ENCODE results near the gene SVIL. TPM values are rescaled to one million over a fixed set of nuclear protein-coding genes. Genes with fewer than 3 reads are reported as not detected.
"Not testable (repeated sequence)": the region's sequence is repeated elsewhere in the genome, so short reads cannot be mapped to it uniquely, and the experiment has no call there.

SVIL gene
- total RNA-seq, 1 donor from 2014 or later: 209 TPM

DNA sequence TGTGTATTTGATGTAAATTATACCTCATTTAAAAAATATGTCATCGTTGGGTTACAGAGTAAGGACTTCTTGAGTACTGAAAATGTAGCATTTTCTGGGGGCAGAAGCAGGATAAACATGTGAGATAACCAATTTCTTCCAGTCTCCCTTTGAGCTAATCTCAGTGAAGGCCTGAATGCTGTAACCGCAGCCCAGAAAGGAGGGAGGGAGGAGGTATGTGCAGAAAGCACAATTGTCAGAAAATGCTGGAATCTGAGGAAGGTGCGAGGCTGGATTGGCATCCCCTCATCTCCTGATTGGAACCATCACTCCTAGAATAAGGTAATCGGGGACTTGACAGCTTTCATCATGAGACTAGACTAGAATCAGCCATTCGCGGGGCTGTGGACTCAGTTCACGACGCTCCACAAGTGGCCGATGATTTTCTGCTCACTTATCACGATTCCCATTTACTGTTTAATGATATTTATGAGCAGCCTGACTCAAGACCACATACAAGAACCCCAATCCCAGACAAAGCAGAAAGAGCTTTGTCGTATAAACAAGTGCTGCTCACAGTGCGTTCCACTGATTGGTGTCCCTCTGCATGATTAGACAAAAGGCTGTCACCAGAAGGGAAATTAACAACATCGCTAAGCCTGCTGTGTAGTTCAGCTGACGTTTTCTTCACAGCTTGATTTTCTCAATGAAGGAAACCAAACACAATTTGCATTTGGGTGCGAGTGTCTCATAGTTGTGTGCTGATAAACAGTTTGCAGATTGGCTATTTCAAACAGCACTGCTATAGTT is 93.2 kb downstream of the SVIL start:
- no peak for DNase-seq (ENCODE audit: low spot score)

DNA sequence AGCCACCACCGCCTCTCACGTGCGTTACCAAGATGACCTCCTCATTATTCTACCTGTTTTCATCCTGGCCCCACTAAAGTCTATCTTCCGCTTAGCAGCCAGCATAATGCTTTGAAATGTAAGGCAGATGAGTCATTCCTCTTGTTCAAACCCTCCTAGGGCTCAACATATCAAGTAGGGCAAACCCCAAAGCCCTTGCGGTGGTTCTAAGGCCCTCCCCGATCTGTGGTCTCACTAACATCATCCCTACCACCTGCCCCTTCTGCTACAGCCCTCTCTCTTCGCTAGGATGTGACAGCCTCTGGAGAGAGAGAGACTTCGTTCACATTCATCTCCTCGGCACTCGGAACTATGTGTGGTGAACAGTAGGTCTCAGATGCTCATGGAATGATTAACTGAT is 94.8 kb downstream of the SVIL start:
- DNase-seq (ENCODE audit: low spot score): no peak

DNA sequence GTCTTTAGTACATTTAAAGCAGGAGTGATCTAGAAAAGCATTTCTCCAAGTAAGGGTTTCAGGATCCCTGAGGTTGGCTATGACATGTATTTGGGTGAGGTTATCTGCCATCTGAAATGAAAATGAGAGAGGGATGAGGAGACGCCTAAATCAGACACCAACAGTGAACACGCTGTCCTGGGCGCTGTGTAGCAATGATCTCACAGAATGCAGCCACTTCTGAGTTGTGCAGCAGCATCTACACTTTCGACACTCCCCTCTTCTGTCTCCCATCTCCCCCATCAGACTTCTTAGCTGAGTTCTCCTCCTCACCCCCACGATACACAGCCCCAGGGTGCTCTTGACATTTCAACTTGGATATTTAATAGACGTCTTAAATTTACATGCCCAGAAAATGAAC is 95.4 kb downstream of the SVIL start:
- no peak for DNase-seq (ENCODE audit: low spot score)

DNA sequence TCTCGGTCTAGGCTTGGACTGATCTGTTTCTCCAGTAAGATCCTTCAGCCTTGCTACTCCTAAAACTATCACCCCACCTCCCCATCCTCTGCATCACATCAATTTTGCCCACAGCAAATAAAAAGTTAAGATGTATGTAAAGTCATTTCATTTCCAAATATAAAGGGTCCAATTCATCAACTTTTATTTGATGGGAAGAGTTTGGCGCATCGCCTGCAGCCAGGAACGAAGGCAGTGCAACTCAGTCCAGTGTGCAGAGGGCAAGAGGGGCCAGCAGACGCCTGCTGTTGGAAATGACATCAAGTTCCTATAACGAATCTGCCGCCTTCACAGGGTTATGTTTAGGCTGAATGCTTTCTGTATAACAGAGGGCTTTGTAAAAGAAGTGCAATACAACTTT is 97.0 kb downstream of the SVIL start:
- no peak for DNase-seq (ENCODE audit: low spot score)

- DNase-seq (ENCODE audit: low spot score): not testable (repeated sequence)
Measured at GRCh38 chr10:29536691-29537090, 98.1 kb downstream of the SVIL start.

- no peak for DNase-seq (ENCODE audit: low spot score)
Measured at GRCh38 chr10:29535778-29536453, 98.9 kb downstream of the SVIL start.

GRCh38 chr10:29535012-29535777 is 99.6 kb downstream of the SVIL start:
- DNase-seq (ENCODE audit: low spot score): peak; percentile 66

- DNase-seq (ENCODE audit: low spot score): no peak
Measured at GRCh38 chr10:29534590-29534989, 100.2 kb downstream of the SVIL start.

DNA sequence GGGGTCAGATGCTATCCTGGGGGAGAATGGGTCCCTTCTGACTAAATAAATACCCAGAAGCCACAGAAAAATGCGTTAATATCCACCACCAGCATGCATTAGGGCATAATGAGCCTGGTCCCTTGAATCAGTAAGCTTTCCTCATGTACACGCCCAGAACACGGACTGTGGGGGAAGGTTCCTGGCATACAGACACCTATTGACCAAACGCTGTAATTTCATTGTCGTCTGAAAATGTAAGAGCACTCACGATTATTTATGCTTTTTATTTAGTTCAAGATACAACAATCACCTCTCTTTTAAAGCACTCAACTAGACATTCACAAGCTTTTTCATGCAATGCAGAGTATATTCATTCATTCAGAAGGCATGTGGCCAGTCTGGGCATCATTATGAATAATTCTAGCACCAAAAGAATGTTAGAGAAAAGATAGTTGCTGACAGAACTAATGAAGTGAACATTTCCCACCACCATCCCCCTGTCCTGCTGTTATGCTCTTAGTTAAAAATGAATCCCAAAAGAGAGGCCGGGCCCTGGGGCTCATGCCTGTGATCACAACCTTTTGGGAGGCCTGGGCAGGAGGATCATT is 101.0 kb downstream of the SVIL start:
- DNase-seq (ENCODE audit: low spot score): no peak

- no peak for DNase-seq (ENCODE audit: low spot score)
Measured at GRCh38 chr10:29533046-29533445, 101.7 kb downstream of the SVIL start.

- DNase-seq (ENCODE audit: low spot score): no peak
Measured at GRCh38 chr10:29532256-29532878, 102.4 kb downstream of the SVIL start.

DNA sequence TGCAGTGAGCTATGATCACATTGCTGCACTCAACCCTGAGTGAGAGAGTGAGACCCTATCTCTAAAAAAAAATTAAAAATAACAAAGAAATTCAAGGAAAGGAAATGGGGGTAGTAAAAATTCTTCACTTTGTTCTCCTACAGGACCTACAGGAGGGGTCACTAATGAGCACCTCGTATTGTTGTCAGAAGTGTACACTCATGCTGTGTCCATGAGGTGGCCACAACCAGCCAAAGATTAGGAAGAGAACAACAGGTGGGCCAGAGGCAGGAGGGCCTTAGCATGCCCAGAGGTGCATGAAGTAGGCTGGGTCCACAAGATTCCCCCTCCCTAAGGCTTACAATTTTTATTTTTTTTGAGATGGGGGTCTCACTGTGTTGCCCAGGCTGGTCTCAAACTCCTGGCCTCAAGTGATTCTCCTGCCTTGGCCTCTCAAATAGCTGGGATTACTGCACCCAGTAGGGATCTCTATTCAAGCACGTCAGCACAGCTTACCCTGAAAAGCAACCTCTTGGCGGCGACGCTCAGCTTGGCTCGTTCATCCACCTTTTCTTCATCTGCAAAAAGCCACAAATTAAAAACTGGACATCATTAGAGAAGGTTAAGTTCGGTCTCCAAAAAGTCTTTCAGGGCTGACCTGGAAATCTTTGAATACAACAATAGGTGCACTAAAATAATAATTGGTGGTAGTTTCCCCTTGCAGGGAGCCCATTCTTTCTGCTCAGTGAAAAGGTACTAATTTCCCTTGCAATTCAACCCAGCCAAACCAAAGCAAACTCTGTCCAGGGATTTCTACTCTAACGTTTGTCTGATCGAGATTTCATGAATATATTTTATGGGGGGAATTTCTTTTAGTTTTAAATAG is 104.4 kb downstream of the SVIL start:
- no peak for DNase-seq (ENCODE audit: low spot score)

- no peak for DNase-seq (ENCODE audit: low spot score)
Measured at GRCh38 chr10:29529146-29529545, 105.6 kb downstream of the SVIL start.

GRCh38 chr10:29525762-29526161 is 109.0 kb downstream of the SVIL start:
- DNase-seq (ENCODE audit: low spot score): no peak

GRCh38 chr10:29524720-29525119 is 110.1 kb downstream of the SVIL start:
- DNase-seq (ENCODE audit: low spot score): no peak

DNA sequence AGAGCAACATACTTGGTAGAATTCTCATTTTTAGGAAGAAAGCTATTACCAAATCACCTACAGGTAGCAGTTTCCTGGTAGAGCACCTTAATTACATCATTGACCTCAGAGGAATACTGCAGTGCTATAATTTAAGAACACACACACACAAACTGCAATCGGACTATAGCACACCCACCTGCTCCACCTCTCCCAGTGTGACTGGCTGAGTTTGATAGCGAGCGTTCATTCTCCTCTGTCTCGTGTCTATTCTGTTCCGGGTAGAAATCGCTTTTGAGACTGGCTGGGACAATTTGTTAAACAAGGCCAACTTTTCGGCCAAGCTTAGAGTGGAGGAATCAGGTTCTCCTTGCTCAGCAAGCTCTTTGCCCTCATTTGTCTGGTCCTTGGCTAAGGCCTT is 110.5 kb downstream of the SVIL start:
- no peak for DNase-seq (ENCODE audit: low spot score)

- no peak for DNase-seq (ENCODE audit: low spot score)
Measured at GRCh38 chr10:29522918-29523317, 111.9 kb downstream of the SVIL start.

DNA sequence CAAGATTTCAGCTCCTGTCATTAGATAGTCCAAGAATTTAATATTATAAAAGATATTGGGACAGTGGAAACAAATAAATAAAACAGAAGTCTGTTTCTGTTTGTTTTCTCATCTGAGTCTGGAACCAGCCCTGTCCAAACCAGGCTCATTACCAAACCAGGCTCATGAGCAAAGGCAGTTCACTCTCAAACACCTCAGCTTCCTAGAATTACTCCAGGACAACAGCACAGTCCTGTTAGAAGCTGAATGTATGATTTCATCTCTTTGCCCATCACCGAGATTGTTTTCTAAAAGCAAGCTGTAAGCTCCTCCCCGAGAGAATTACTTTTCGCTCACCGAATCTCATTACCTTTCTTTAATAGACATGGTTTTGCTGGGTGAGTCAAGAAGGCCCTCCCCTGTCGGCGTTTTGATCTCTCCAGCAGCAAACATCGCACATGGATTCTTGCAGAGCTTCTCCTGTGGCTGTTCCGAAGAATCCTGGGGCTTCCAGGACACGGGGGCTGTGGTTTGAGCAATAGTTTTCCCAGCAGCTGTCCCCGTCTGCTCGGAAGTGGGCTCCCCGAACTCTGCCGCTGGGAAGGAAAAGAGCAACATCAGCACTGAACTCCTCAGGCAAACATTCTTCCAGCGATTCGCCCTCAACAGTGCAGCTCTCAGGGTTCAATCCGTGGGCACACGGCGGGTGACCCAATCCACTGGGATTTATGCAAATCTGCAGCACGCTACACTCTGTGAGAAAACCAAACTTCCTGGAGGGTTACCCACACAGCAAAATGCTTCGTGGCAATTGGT is 112.5 kb downstream of the SVIL start:
- DNase-seq (ENCODE audit: low spot score): no peak

- no peak for DNase-seq (ENCODE audit: low spot score)
Measured at GRCh38 chr10:29519659-29520058, 115.1 kb downstream of the SVIL start.

- no peak for DNase-seq (ENCODE audit: low spot score)
Measured at GRCh38 chr10:29517352-29517923, 117.3 kb downstream of the SVIL start.
